ENCODE data around the gene CABLES1.

Gene CABLES1

GRCh38 chr18:23101861-23102432 lies 33.3 kb upstream of the CABLES1 start:
- Histone ChIP-seq H3K4me3 (replicated peaks; ENCODE audit: insufficient read depth, low read length) (no peak overlapping the region), H3K27me3 (ENCODE audit: insufficient read depth, poor library complexity, severe bottlenecking) (no peaks in the 10 kb centered on the region), H3K27ac (replicated peaks) (no peak overlapping the region)
- no peak for DNase-seq (ENCODE audit: low read depth in 1 of 2, low spot score in 1 of 2)
- TF ChIP-seq GABPA (IDR thresholded peaks at IDR 0.05; ENCODE audit: low read depth): no peak
- no peak for TF ChIP-seq POLR2AphosphoS5 (IDR thresholded peaks at IDR 0.05; ENCODE audit: low read depth)
- TF ChIP-seq SPI1 (IDR thresholded peaks at IDR 0.05; ENCODE audit: borderline replicate concordance, low read depth): no peak
- no peak for TF ChIP-seq REST (IDR thresholded peaks at IDR 0.05; ENCODE audit: insufficient replicate concordance, low read depth)
- TF ChIP-seq CTCF (IDR thresholded peaks at IDR 0.05; ENCODE audit: insufficient read depth, low read length): no peak

- no peak for DNase-seq (ENCODE audit: low read depth in 1 of 2, low spot score in 1 of 2)
- no peak overlapping the region for H3K4me3 ChIP-seq (replicated peaks; ENCODE audit: insufficient read depth, low read length)
- no peak overlapping the region for H3K27ac ChIP-seq (replicated peaks)
- H3K27me3 ChIP-seq (ENCODE audit: insufficient read depth, poor library complexity, severe bottlenecking): no peaks in the 10 kb centered on the region
- no peak for TF ChIP-seq POLR2AphosphoS5 (IDR thresholded peaks at IDR 0.05; ENCODE audit: low read depth)
- no peak for TF ChIP-seq REST (IDR thresholded peaks at IDR 0.05; ENCODE audit: insufficient replicate concordance, low read depth)
- TF ChIP-seq GABPA (IDR thresholded peaks at IDR 0.05; ENCODE audit: low read depth): no peak
- no peak for TF ChIP-seq SPI1 (IDR thresholded peaks at IDR 0.05; ENCODE audit: borderline replicate concordance, low read depth)
- no peak for TF ChIP-seq CTCF (IDR thresholded peaks at IDR 0.05; ENCODE audit: insufficient read depth, low read length)
Observed at GRCh38 chr18:23102493-23103261, 32.6 kb upstream of the CABLES1 start.

GRCh38 chr18:23103449-23103848 lies 31.8 kb upstream of the CABLES1 start:
- no peak for TF ChIP-seq CTCF (IDR thresholded peaks at IDR 0.05; ENCODE audit: insufficient read depth, low read length)
- TF ChIP-seq REST (IDR thresholded peaks at IDR 0.05; ENCODE audit: insufficient replicate concordance, low read depth): no peak
- TF ChIP-seq GABPA (IDR thresholded peaks at IDR 0.05; ENCODE audit: low read depth): no peak
- no peak for TF ChIP-seq POLR2AphosphoS5 (IDR thresholded peaks at IDR 0.05; ENCODE audit: low read depth)
- no peak for TF ChIP-seq SPI1 (IDR thresholded peaks at IDR 0.05; ENCODE audit: borderline replicate concordance, low read depth)
- Histone ChIP-seq H3K27me3 (ENCODE audit: insufficient read depth, poor library complexity, severe bottlenecking) (no peaks in the 10 kb centered on the region), H3K4me3 (replicated peaks; ENCODE audit: insufficient read depth, low read length) (no peak overlapping the region), H3K27ac (replicated peaks) (no peak overlapping the region)
- no peak for DNase-seq (ENCODE audit: low read depth in 1 of 2, low spot score in 1 of 2)

Measured in HL-60 (cell line).